Measurements from ENCODE around the gene OR2M5. TPM values are rescaled to one million over a fixed set of nuclear protein-coding genes. Genes with fewer than 3 reads are reported as not detected.

OR2M5 gene
- total RNA-seq, 6 experiments from 2014 or later: not detected

- intact Hi-C loops (cut with DNase I): no loop called here
Measured at GRCh38 chr1:248152056-248152827, 7.3 kb downstream of the OR2M5 start.

DNA sequence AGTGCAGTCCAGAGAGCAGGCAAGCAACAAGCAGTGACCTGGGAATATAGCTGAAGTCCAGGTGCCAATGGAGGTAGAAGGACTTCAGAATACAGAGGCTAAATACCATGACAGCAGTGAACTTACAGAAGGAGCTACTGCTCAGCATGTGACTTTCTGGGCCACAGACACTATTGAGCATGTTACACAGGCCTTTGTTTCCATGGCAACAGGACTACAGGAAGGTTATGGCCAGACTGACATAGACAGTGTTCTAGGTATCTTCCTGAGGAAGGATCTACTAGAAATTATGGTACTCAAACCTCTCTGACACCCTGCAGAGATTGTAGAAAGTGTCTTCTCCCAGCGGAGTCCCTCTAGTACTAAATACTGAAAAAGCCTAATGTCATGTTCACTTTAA lies 11.0 kb downstream of the OR2M5 start:
- no peak for ATAC-seq
- WGBS (ENCODE audit: insufficient coverage, low coverage, low lambda C conversion rate, missing lambda C conversion rate): 17% methylated on average over 1 of the region's 1 CpG

More at GRCh38 chr1:248152056-248152827, 7.3 kb downstream of the OR2M5 start:
- H3K36me3 ChIP-seq: no peaks in the 10 kb centered on the region
- H3K27me3 ChIP-seq: no peaks in the 10 kb centered on the region
- DNase-seq: no peak
- H3K9me3 ChIP-seq: no peaks in the 10 kb centered on the region
- H3K4me3 ChIP-seq: no peak overlapping the region
- H3K27ac ChIP-seq: no peak overlapping the region
- no peaks in the 10 kb centered on the region for H3K4me1 ChIP-seq
- TF ChIP-seq POLR2A (IDR thresholded peaks at IDR 0.05): no peak
- TF ChIP-seq, protein P1, sequence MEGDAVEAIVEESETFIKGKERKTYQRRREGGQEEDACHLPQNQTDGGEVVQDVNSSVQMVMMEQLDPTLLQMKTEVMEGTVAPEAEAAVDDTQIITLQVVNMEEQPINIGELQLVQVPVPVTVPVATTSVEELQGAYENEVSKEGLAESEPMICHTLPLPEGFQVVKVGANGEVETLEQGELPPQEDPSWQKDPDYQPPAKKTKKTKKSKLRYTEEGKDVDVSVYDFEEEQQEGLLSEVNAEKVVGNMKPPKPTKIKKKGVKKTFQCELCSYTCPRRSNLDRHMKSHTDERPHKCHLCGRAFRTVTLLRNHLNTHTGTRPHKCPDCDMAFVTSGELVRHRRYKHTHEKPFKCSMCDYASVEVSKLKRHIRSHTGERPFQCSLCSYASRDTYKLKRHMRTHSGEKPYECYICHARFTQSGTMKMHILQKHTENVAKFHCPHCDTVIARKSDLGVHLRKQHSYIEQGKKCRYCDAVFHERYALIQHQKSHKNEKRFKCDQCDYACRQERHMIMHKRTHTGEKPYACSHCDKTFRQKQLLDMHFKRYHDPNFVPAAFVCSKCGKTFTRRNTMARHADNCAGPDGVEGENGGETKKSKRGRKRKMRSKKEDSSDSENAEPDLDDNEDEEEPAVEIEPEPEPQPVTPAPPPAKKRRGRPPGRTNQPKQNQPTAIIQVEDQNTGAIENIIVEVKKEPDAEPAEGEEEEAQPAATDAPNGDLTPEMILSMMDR (IDR thresholded peaks at IDR 0.05): no peak
- no peak for ATAC-seq
- WGBS (ENCODE audit: insufficient coverage, low coverage, low lambda C conversion rate, missing lambda C conversion rate): 67% methylated on average over 3 of the region's 6 CpGs

GRCh38 chr1:248158758-248159157 lies 13.8 kb downstream of the OR2M5 start:
- ATAC-seq (no peak), DNase-seq (no peak)
- H3K27me3 ChIP-seq: no peaks in the 10 kb centered on the region
- no peaks in the 10 kb centered on the region for H3K9me3 ChIP-seq
- H3K4me3 ChIP-seq: no peak overlapping the region
- intact Hi-C loops (cut with DNase I): no loop called here
- H3K27ac ChIP-seq: no peak overlapping the region
- H3K4me1 ChIP-seq: no peaks in the 10 kb centered on the region
- WGBS (ENCODE audit: insufficient coverage, low coverage, low lambda C conversion rate, missing lambda C conversion rate): 64% methylated on average over 4 of the region's 4 CpGs
- no peaks in the 10 kb centered on the region for H3K36me3 ChIP-seq
- TF ChIP-seq, protein P1 (IDR thresholded peaks at IDR 0.05): no peak
- no peak for TF ChIP-seq POLR2A (IDR thresholded peaks at IDR 0.05)

More for the DNA sequence above, 11.0 kb downstream of the OR2M5 start:
- Histone ChIP-seq H3K27me3 (no peaks in the 10 kb centered on the region), H3K9me3 (no peaks in the 10 kb centered on the region), H3K36me3 (no peaks in the 10 kb centered on the region), H3K4me1 (no peaks in the 10 kb centered on the region), H3K27ac (no peak overlapping the region), H3K4me3 (no peak overlapping the region)
- DNase-seq: no peak
- no peak for TF ChIP-seq POLR2A (IDR thresholded peaks at IDR 0.05)
- TF ChIP-seq, protein P1 (IDR thresholded peaks at IDR 0.05): no peak
- intact Hi-C loops (cut with DNase I): no loop called here

- WGBS (ENCODE audit: insufficient coverage, low coverage, low lambda C conversion rate, missing lambda C conversion rate): 55% methylated on average over 3 of the region's 12 CpGs
- no peak for DNase-seq
Measured at GRCh38 chr1:248164031-248164430, 19.1 kb downstream of the OR2M5 start.

More at GRCh38 chr1:248164031-248164430, 19.1 kb downstream of the OR2M5 start:
- TF ChIP-seq, protein P1 (IDR thresholded peaks at IDR 0.05): no peak
- no peak for TF ChIP-seq POLR2A (IDR thresholded peaks at IDR 0.05)
- Histone ChIP-seq H3K27me3 (no peaks in the 10 kb centered on the region), H3K27ac (no peak overlapping the region), H3K4me1 (no peaks in the 10 kb centered on the region), H3K4me3 (no peak overlapping the region), H3K36me3 (no peaks in the 10 kb centered on the region), H3K9me3 (no peaks in the 10 kb centered on the region)
- no peak for ATAC-seq
- intact Hi-C loops (cut with DNase I): no loop called here

Measured in right lobe of liver (tissue), 6 donors.